ENCODE measurements around the gene DDX49.

DNA sequence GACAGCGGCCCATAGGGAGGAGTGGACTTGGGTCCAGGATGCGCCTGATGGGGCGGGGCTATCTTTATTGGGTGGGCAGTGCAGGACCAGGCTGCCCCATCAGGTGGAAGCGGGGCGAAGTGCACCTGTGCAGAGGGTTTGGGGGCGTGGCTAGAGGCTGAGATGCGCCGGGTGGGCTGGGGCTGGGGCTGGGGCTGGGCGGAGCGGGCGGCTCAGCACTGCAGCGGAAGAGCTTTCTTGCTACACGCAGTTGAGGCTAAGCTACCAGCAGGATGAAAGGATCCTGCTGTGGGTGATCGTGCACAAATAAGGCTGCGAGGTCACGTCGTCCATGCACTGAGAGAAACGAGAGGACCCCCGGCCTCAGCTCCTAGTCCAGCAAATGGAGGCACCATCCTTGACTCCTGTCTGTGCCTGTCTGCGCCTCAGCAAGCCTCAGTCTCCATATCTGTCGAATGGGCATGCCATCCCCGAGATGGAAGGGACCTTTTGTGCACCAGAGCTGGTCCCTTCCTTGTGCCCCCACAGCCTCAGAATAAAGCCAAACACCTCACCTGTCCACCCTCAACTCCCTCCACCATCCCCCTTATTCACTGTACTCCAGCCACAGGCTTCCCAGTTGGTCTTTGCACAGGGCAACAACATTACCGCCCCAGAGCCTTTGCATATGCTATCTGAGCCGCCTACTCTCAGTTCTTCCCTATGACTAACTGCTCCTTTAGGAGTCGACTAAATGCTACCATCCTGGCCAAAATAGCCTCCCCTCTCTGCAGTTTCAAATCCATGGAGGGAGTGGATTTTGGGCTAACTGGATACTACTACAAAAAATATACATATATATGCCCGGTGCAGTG, 42.5 kb downstream of the DDX49 start:
- TF ChIP-seq, protein P1, sequence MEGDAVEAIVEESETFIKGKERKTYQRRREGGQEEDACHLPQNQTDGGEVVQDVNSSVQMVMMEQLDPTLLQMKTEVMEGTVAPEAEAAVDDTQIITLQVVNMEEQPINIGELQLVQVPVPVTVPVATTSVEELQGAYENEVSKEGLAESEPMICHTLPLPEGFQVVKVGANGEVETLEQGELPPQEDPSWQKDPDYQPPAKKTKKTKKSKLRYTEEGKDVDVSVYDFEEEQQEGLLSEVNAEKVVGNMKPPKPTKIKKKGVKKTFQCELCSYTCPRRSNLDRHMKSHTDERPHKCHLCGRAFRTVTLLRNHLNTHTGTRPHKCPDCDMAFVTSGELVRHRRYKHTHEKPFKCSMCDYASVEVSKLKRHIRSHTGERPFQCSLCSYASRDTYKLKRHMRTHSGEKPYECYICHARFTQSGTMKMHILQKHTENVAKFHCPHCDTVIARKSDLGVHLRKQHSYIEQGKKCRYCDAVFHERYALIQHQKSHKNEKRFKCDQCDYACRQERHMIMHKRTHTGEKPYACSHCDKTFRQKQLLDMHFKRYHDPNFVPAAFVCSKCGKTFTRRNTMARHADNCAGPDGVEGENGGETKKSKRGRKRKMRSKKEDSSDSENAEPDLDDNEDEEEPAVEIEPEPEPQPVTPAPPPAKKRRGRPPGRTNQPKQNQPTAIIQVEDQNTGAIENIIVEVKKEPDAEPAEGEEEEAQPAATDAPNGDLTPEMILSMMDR (IDR thresholded peaks at IDR 0.05): no peak
- TF ChIP-seq EZH2 (IDR thresholded peaks at IDR 0.05; ENCODE audit: borderline replicate concordance, insufficient read depth, low read depth, low read length, poor library complexity, severe bottlenecking): no peak
